Hematopoietic multipotent progenitor cell treated with erythropoietin and hydrocortisone succinate and interleukin-3 and kit ligand, for 4 days (in vitro differentiated cells): ENCODE results near the gene OR51V1.
A peak's percentile ranks its signal among the peaks of the same experiment; 100 is the strongest.
"Not testable (repeated sequence)": the region's sequence is repeated elsewhere in the genome, so short reads cannot be mapped to it uniquely, and the experiment has no call there.

Experiments
- DNase-seq: peaks from one replicate; pipeline ENCODE4 v3.0.0-alpha.2; 2015

The OR51V1 gene

GRCh38 chr11:5229796-5230195, 29.3 kb upstream of the OR51V1 start:
- peak; percentile 39 for DNase-seq

GRCh38 chr11:5229356-5229755, 28.9 kb upstream of the OR51V1 start:
- DNase-seq = no peak

DNA sequence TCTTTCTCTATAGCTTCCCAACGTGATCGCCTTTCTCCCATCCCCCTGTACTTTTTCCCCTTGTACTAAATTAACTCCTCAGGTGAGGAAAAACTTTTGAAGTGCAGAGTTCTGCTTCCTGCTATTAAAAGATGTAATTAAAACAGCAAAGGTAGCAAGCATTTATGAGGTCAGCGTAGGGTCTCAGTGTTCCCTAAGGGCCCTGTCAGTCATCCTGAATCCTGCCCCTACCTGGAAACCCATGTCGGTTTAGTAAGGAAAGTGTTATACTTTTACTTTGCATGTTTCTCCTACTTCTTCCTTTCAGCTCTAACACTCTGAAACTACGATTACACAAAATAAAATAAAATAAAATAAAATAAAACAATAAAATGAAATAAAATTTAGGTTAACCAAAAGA, 27.6 kb upstream of the OR51V1 start:
- no peak for DNase-seq

DNA sequence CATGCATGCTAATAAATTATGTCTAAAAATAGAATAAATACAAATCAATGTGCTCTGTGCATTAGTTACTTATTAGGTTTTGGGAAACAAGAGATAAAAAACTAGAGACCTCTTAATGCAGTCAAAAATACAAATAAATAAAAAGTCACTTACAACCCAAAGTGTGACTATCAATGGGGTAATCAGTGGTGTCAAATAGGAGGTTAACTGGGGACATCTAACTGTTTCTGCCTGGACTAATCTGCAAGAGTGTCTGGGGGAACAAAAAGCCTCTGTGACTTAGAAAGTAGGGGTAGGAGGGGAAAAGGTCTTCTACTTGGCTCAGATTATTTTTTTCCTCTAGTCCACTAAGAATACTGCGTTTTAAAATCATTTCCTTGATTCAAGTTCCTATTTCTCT, 27.2 kb upstream of the OR51V1 start:
- peak; percentile 63 for DNase-seq

DNA sequence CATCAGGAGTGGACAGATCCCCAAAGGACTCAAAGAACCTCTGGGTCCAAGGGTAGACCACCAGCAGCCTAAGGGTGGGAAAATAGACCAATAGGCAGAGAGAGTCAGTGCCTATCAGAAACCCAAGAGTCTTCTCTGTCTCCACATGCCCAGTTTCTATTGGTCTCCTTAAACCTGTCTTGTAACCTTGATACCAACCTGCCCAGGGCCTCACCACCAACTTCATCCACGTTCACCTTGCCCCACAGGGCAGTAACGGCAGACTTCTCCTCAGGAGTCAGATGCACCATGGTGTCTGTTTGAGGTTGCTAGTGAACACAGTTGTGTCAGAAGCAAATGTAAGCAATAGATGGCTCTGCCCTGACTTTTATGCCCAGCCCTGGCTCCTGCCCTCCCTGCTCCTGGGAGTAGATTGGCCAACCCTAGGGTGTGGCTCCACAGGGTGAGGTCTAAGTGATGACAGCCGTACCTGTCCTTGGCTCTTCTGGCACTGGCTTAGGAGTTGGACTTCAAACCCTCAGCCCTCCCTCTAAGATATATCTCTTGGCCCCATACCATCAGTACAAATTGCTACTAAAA, 26.3 kb upstream of the OR51V1 start, which contains the start of gene HBB:
Gene HBB (minus strand): TSS at position 340 of the 579 bp plus-strand sequence. CDS start 50 bp downstream, at position 290.
- peak; percentile 85 for DNase-seq

DNA sequence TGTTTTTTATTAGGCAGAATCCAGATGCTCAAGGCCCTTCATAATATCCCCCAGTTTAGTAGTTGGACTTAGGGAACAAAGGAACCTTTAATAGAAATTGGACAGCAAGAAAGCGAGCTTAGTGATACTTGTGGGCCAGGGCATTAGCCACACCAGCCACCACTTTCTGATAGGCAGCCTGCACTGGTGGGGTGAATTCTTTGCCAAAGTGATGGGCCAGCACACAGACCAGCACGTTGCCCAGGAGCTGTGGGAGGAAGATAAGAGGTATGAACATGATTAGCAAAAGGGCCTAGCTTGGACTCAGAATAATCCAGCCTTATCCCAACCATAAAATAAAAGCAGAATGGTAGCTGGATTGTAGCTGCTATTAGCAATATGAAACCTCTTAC, 25.0 kb upstream of the OR51V1 start:
- peak; percentile 91 for DNase-seq

DNA sequence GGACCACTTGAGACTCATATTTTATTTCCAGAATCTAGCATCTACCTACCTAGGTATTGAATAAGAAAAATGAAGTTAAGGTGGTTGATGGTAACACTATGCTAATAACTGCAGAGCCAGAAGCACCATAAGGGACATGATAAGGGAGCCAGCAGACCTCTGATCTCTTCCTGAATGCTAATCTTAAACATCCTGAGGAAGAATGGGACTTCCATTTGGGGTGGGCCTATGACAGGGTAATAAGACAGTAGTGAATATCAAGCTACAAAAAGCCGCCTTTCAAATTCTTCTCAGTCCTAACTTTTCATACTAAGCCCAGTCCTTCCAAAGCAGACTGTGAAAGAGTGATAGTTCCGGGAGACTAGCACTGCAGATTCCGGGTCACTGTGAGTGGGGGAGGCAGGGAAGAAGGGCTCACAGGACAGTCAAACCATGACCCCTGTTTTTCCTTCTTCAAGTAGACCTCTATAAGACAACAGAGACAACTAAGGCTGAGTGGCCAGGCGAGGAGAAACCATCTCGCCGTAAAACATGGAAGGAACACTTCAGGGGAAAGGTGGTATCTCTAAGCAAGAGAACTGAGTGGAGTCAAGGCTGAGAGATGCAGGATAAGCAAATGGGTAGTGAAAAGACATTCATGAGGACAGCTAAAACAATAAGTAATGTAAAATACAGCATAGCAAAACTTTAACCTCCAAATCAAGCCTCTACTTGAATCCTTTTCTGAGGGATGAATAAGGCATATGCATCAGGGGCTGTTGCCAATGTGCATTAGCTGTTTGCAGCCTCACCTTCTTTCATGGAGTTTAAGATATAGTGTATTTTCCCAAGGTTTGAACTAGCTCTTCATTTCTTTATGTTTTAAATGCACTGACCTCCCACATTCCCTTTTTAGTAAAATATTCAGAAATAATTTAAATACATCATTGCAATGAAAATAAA, 24.3 kb upstream of the OR51V1 start:
- DNase-seq = peak; percentile 78

DNA sequence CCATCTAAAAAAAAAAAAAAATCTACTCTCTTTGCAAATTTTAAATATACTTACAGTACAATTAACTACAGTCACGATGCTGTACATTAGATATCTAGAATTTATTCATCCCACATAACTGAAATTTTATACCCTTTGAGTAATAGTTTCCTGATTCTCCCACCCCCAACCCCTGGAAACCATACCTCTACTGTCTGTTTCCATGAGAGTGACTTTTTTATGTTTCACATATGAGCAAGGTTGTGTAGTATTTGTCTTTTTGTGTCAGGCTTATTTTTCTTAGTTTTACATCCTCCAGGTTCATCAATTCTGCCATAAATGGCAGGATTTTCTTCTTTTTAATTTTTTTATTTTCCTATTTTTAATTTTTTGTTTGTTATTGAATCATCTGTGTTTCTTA, 23.2 kb upstream of the OR51V1 start:
- DNase-seq = peak; percentile 55

- DNase-seq = no peak
These were observed 22.7 kb upstream of the OR51V1 start for GRCh38 chr11:5223146-5223545.

- DNase-seq = no peak
These were observed 9.9 kb upstream of the OR51V1 start for GRCh38 chr11:5210376-5210885.

GRCh38 chr11:5204787-5205186, 4.3 kb upstream of the OR51V1 start:
- DNase-seq = peak; percentile 94

DNA sequence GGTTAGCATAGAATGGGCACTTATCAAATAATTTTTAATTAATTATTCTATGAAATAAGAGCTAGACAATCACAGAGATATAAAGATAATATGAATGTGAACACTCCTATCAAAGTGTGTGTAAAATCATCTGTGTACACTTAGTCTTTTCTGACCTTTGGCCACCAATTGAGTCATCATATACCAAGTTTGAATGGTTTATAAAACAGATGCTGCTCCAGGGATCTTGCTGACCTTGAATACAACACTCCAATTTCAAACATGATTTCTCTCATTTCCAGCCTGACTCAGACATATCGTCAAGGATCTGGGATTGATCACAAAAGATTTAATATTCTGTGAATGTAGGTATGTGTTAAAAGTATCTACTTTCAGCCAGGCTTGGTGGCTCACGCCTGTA, 2.9 kb upstream of the OR51V1 start:
- no peak for DNase-seq

- DNase-seq = no peak
These were observed 2.2 kb downstream of the OR51V1 start for GRCh38 chr11:5198285-5198684.

- DNase-seq = peak; percentile 25
These were observed 2.9 kb downstream of the OR51V1 start for GRCh38 chr11:5197536-5197935.

- DNase-seq = no peak
These were observed 3.8 kb downstream of the OR51V1 start for GRCh38 chr11:5196731-5197130.

GRCh38 chr11:5196067-5196466, 4.4 kb downstream of the OR51V1 start:
- DNase-seq = no peak

- no peak for DNase-seq
These were observed 7.7 kb downstream of the OR51V1 start for GRCh38 chr11:5192738-5193137.

GRCh38 chr11:5188201-5188600, 12.3 kb downstream of the OR51V1 start:
- no peak for DNase-seq

DNA sequence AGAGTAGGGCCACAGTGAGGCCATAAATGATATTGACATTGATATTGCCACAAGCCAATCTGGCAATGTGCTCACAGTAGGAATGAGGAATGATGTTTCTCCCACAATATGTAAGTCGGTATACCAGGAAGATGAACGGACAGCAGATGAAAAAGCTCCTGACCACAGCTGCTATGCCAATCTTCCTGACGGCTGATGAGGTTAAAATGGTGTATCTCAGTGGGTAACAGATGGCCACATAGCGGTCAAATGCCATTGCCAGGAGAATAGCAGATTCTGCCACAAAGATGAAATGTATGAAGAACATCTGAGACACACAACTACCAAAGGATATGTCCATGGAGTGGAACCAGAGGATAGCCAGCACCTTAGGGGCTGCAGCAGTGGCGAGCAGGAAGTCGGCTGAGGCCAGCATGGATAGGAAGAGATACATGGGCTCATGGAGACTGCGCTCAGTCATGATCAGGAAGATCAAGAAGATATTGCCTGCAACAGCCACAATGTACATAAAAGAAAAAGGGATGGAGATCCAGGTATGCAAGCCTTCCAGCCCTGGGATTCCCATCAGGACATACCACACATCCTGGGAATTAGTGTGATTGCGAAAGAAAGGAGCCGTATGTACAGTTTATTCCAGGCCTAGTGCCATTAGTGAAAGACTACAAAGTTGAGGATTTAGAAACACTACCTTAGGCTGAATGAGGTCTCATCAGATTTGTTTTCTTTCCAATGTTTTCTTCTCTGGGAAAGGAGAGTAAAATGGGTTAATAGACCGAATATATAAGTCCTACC, 22.2 kb downstream of the OR51V1 start:
- no peak for DNase-seq

DNA sequence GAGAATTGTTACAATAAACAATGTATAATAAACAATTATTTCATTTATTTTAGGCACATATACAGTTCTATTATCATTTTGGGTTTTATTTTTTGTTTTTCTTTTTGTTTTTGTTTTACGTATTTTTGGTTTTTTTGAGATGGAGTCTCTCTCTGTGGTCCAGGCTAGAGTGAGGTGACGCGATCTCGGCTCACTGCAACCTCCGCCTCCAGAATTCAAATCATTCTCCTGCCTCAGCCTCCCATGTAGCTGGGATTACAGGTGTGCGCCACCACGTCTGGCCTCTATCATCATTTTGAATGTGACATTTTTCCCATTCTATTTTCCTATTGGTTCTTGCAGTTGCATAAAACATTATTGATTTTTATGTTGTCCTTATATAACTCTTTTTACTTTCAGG, 25.5 kb downstream of the OR51V1 start:
- no peak for DNase-seq

GRCh38 chr11:5171856-5172255, 28.6 kb downstream of the OR51V1 start:
- DNase-seq = no peak

GRCh38 chr11:5165898-5166297, 34.6 kb downstream of the OR51V1 start:
- not testable (repeated sequence) for DNase-seq

GRCh38 chr11:5164807-5165206, 35.7 kb downstream of the OR51V1 start:
- not testable (repeated sequence) for DNase-seq
